Lower lobe of right lung (tissue), 2 donors: ENCODE measurements around the gene EYA2. TPM values are rescaled to one million over a fixed set of nuclear protein-coding genes. Genes with fewer than 3 reads are reported as not detected.

Experiments
- ATAC-seq, 2 donors: fragments of 200-7000 bp; cut with Tn5 transposase; one replicate each; pipeline ENCODE4 v1.9.1; 2020 to 2022; ENCODE audit warnings: mild to moderate bottlenecking in 2 of 2, moderate library complexity in 2 of 2
- DNase-seq: peaks from one replicate; pipeline ENCODE4 v3.0.0-alpha.2; 2020
- H3K27ac ChIP-seq: fragments of 200-600 bp; one replicate; pipeline ENCODE4 v1.8.0; 2022
- H3K27me3 ChIP-seq: fragments of 200-600 bp; one replicate; pipeline ENCODE4 v1.8.0; 2022; ENCODE audit warnings: low read depth
- H3K36me3 ChIP-seq: fragments of 200-600 bp; one replicate; pipeline ENCODE4 v1.8.0; 2022; ENCODE audit warnings: mild to moderate bottlenecking
- H3K4me1 ChIP-seq: fragments of 200-600 bp; one replicate; pipeline ENCODE4 v1.8.0; 2022
- H3K4me3 ChIP-seq: fragments of 200-600 bp; one replicate; pipeline ENCODE4 v1.8.0; 2022; ENCODE audit warnings: mild to moderate bottlenecking
- H3K9me3 ChIP-seq: fragments of 200-600 bp; one replicate; pipeline ENCODE4 v1.8.0; 2022
- CTCF ChIP-seq: fragments of 200-600 bp; IDR thresholded peaks from one replicate; pipeline ENCODE4 v1.8.0; 2022; ENCODE audit warnings: antibody characterized with exemption, mild to moderate bottlenecking
- intact Hi-C: fragments of 100-400 bp; cut with DNase I; formaldehyde crosslinking; loops from one replicate; pipeline ENCODE4 v1.11.0; 2022
- total RNA-seq: library from RNA; stranded (reverse); fragmentation: NEBNext Ultra II Directional; extraction: Animal tissue kit (Norgen Biotek cat#: 25700); gene quantifications from one replicate; pipeline ENCODE4 v1.2.1, GENCODE V29; 2021
- donor health status: DM: no; HTN: yes; CAD: no; lungs with severe emphysema.

The EYA2 gene
- total RNA-seq, 1 donor from 2014 or later: 3.5 TPM

DNA sequence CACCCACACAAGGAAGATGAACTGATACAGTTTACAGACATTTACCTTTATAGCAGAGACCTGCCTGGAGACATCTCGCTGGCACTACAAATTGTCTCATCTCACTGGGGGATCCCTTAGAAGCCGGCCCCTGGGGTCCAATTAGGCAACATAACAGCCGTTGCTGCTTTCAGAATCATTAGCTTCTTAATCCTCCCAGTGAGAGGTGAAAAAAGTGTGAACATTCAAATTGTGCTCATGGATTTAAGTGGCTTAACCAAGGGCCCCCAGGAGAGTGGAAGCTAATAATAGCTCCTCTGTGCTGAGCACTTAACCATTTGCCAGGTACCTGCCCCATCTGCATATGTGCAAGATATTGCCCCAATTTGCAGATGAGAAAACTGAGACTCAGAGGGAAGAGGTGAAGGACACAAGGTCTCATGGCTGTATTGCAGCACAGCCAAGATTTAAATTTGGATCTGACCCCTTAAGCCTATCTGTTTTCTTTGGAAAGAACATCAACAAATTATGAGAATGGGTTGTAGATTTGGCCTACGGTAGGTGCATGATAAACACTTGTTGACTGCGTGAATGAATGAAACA, 101.0 kb downstream of the EYA2 start:
- no peak overlapping the region for H3K27ac ChIP-seq
- DNase-seq: no peak
- intact Hi-C loops: no loop called here
- no peaks in the 10 kb centered on the region for H3K36me3 ChIP-seq
- H3K4me1 ChIP-seq: no peaks in the 10 kb centered on the region
- H3K4me3 ChIP-seq: no peak overlapping the region
- no peak for TF ChIP-seq CTCF
- no peak for ATAC-seq
- H3K9me3 ChIP-seq: no peaks in the 10 kb centered on the region
- H3K27me3 ChIP-seq: peaks cover 12% of the 10 kb centered on the region

DNA sequence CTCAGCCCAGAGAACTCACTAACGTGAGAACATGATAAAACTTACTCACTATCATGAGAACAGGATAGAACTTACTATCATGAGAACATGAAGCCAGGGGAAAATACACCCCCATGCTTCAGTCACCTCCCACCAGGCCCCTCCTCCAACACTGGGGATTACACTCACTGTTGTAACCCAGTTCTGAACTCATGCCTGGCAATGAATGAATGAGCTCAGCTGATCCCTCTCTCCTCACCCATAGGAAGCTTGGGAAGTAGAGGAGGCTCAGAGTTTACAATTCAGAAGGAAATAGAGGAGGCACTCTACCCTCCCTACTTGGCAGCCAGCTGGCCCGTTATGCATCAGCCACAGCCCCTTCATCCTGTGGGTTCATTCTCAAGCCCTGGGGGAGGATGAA, 102.5 kb downstream of the EYA2 start:
- Histone ChIP-seq H3K4me3 (no peak overlapping the region), H3K4me1 (no peaks in the 10 kb centered on the region), H3K36me3 (no peaks in the 10 kb centered on the region), H3K27ac (no peak overlapping the region), H3K27me3 (peaks cover 12% of the 10 kb centered on the region), H3K9me3 (no peaks in the 10 kb centered on the region)
- intact Hi-C loops: no loop called here
- TF ChIP-seq CTCF: no peak
- ATAC-seq (no peak), DNase-seq (no peak)

GRCh38 chr20:46998477-46999240, 104.0 kb downstream of the EYA2 start:
- TF ChIP-seq CTCF: no peak

GRCh38 chr20:46999801-47000465, 105.3 kb downstream of the EYA2 start:
- no peak for ATAC-seq
- no peaks in the 10 kb centered on the region for H3K9me3 ChIP-seq
- peaks cover 3% of the 10 kb centered on the region for H3K27me3 ChIP-seq
- H3K36me3 ChIP-seq: no peaks in the 10 kb centered on the region
- H3K27ac ChIP-seq: no peak overlapping the region
- no peak for TF ChIP-seq CTCF
- DNase-seq: no peak
- H3K4me3 ChIP-seq: no peak overlapping the region
- no peaks in the 10 kb centered on the region for H3K4me1 ChIP-seq
- intact Hi-C loops: no loop called here

More at GRCh38 chr20:46998477-46999240, 104.0 kb downstream of the EYA2 start:
- Histone ChIP-seq H3K36me3 (no peaks in the 10 kb centered on the region), H3K27me3 (peaks cover 3% of the 10 kb centered on the region), H3K4me3 (no peak overlapping the region), H3K4me1 (no peaks in the 10 kb centered on the region), H3K27ac (no peak overlapping the region), H3K9me3 (no peaks in the 10 kb centered on the region)
- DNase-seq (no peak), ATAC-seq (no peak)
- intact Hi-C loops: no loop called here

- no peak for TF ChIP-seq CTCF
- no peak overlapping the region for H3K27ac ChIP-seq
- H3K27me3 ChIP-seq: no peaks in the 10 kb centered on the region
- H3K36me3 ChIP-seq: no peaks in the 10 kb centered on the region
- ATAC-seq (no peak), DNase-seq (no peak)
- H3K9me3 ChIP-seq: no peaks in the 10 kb centered on the region
- H3K4me1 ChIP-seq: no peaks in the 10 kb centered on the region
- no peak overlapping the region for H3K4me3 ChIP-seq
- intact Hi-C loops: no loop called here
These were observed 108.6 kb downstream of the EYA2 start for GRCh38 chr20:47003223-47003622.
